Kidney epithelial cell (primary cell): Measurements from ENCODE around the gene PFDN1. TPM values are rescaled to one million over a fixed set of nuclear protein-coding genes. Genes with fewer than 3 reads are reported as not detected.

ENCODE experiments used
- DNase-seq: peaks from one replicate; pipeline ENCODE4 v3.0.0-alpha.2; 2010; ENCODE audit warnings: low read depth
- H3K27me3 ChIP-seq: 2 replicates; pipeline ENCODE4 v1.6.0; 2011; ENCODE audit warnings: low read length; ENCODE audit not compliant: control insufficient read depth, insufficient read depth
- H3K36me3 ChIP-seq: 2 replicates; pipeline ENCODE4 v1.5.1; 2011; ENCODE audit warnings: low read length; ENCODE audit not compliant: control insufficient read depth, insufficient read depth
- H3K4me3 ChIP-seq: 2 replicates; pipeline ENCODE4 v1.5.1; 2011; ENCODE audit warnings: low read depth, mild to moderate bottlenecking, control low read depth, low read length
- CTCF ChIP-seq: IDR thresholded peaks from 2 replicates; pipeline ENCODE4 v1.5.1; 2011; ENCODE audit warnings: mild to moderate bottlenecking, moderate library complexity, low read length, control low read depth, inconsistent platforms; ENCODE audit not compliant: insufficient read depth, poor library complexity, severe bottlenecking
- total RNA-seq: library from RNA; depleted of rRNA; stranded (reverse); fragments of >200 nt; gene quantifications from 2 replicates; pipeline ENCODE4 v1.2.3, GENCODE V29; 2015

Gene PFDN1
- total RNA-seq, 1 donor from 2014 or later = 124 TPM

DNA sequence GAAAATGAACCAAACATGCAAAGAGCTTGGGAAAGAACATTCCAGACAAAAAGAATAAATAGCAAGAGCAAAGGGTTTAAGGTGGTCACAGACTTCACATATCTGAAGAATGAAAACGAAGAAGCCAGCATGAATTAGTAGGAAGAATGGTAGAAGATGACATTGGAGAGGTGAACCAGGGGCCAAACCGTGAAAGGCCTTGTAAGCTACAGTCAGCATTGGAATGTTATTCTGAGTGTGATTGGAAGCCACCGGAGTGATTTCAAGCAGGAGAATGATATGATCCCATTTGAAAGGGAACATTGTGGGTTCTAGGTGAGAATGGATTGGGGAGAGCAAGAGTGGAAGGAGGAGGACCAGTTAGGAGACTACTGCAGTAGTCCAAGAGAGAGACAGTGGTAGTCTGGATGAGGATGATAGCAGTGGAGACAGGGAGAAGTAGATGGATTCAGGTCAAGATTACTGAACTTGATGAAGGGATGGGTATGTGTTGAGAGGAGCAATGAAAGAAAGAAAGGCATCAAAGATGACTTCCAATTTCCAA, 6.9 kb upstream of the PFDN1 start:
- no peak for TF ChIP-seq CTCF
- no peaks in the 10 kb centered on the region for H3K36me3 ChIP-seq
- DNase-seq = no peak
- no peak overlapping the region for H3K4me3 ChIP-seq
- H3K27me3 ChIP-seq = no peaks in the 10 kb centered on the region

DNA sequence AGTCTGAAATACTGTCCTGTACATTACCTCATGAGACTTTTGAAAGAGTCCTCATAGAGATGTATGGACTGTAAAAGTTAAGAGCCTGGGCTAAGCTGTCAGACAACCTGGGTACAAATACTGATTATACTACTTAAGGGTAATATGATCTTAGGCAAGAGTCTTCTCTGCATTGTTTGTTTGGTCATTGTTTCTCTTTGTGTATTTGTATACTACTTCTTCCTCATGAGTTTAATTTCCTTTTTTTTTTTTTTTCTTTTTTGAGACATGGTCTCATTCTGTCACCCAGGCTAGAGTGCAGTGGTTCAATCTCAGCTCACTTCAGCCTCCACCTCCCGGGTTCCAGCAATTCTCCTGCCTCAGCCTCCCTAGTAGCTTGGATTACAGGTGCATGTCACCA, 2.6 kb upstream of the PFDN1 start:
- Histone ChIP-seq H3K27me3 (no peaks in the 10 kb centered on the region), H3K4me3 (no peak overlapping the region), H3K36me3 (no peaks in the 10 kb centered on the region)
- no peak for DNase-seq
- TF ChIP-seq CTCF = no peak

DNA sequence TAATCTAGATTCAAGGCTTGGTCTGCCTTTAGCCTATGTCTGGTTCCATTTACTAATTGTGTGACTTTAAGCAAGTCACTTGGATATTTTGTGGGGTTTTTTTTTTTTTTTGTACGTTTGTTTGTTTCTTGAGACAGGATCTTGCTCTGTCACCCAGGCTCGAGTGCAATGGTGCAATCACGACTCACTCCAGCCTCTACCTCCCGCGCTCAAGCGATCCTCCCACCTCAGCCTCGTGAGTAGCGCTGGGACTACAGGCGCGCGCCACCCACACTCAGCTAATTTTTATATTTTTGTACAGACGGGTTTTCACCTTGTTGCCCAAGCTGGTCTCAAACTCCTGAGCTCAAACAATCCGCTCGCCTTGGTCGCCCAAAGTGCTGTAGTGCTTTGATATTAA, 1.1 kb upstream of the PFDN1 start:
- no peak overlapping the region for H3K4me3 ChIP-seq
- H3K27me3 ChIP-seq = no peaks in the 10 kb centered on the region
- no peak for DNase-seq
- TF ChIP-seq CTCF = no peak
- peaks cover 1% of the 10 kb centered on the region for H3K36me3 ChIP-seq

GRCh38 chr5:140301136-140301535, 1.8 kb downstream of the PFDN1 start:
- H3K27me3 ChIP-seq = no peaks in the 10 kb centered on the region
- peaks cover 1% of the 10 kb centered on the region for H3K36me3 ChIP-seq
- TF ChIP-seq CTCF = no peak
- DNase-seq = no peak
- H3K4me3 ChIP-seq = no peak overlapping the region

DNA sequence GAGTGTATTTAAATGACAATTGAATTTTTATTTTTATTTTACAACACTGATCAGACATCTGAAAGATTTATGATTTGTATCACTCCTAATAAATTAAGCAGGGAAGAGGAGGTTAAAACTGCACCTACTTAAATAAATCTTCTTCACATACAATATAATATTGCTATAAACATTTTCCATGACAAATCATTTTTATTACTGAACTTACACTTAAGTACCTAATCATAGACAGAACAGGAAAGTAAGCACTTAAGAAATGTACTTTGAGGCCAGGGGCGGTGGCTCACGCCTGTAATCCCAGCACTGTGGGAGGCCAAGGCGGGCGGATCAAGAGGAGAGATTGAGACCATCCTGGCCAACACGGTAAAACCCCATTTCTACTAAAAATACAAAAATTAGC, 3.8 kb downstream of the PFDN1 start:
- no peak overlapping the region for H3K4me3 ChIP-seq
- H3K27me3 ChIP-seq = no peaks in the 10 kb centered on the region
- TF ChIP-seq CTCF = no peak
- H3K36me3 ChIP-seq = peaks cover 1% of the 10 kb centered on the region
- no peak for DNase-seq

GRCh38 chr5:140298183-140298601, 4.7 kb downstream of the PFDN1 start:
- no peaks in the 10 kb centered on the region for H3K27me3 ChIP-seq
- no peak overlapping the region for H3K4me3 ChIP-seq
- no peak for TF ChIP-seq CTCF
- peaks cover 1% of the 10 kb centered on the region for H3K36me3 ChIP-seq
- DNase-seq = peak; percentile 72
